ENCODE measurements around the gene CFAP58.

The CFAP58 gene

DNA sequence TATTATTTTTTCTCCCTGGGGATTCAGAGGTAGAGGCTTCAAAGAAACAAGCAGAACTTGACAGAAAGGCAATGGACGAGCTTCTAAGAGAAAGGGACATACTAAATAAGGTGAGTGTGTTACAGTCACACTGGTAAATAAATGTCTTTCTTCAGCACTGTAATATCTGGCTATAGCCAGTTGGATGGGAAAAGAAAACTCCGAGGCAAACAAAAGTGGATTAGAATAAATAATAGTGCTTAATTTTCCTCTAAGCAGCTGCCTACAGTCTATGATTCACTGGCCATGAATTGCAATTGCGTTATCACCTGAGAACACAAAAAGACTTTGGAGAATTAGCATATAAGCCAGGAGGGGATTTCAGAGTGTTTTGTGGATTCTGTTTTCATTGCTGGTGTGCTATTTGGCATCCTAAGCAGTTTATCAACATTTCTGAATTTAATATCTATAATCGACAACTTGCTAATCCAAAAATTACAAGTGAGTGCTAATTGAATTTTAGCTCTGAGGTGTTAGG is 23.2 kb downstream of the CFAP58 start:
- no peak for DNase-seq (ENCODE audit: low spot score)

DNA sequence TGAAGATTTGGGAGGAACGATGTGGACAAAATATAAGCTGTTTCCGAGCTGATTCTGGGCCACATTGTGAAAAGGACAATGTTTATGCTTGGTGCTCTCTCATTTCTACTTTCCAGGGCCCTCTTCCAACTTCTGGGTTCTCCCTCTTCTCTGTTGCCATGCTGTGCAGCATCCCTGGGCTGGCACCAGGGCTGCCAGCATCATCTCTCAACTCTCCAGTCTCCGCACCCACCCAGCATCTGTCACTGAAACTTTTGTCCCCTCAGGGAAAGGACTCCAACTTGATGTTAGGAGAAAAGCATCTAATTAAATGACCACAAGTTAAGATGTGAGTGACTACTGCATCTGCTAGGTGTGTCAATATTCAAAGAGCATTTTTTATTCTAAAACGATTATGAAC is 26.7 kb downstream of the CFAP58 start:
- DNase-seq (ENCODE audit: low spot score): no peak

GRCh38 chr10:104387130-104387888 is 33.7 kb downstream of the CFAP58 start:
- DNase-seq (ENCODE audit: low spot score): no peak

- no peak for DNase-seq (ENCODE audit: low spot score)
These were observed 35.2 kb downstream of the CFAP58 start for GRCh38 chr10:104388830-104389229.

DNA sequence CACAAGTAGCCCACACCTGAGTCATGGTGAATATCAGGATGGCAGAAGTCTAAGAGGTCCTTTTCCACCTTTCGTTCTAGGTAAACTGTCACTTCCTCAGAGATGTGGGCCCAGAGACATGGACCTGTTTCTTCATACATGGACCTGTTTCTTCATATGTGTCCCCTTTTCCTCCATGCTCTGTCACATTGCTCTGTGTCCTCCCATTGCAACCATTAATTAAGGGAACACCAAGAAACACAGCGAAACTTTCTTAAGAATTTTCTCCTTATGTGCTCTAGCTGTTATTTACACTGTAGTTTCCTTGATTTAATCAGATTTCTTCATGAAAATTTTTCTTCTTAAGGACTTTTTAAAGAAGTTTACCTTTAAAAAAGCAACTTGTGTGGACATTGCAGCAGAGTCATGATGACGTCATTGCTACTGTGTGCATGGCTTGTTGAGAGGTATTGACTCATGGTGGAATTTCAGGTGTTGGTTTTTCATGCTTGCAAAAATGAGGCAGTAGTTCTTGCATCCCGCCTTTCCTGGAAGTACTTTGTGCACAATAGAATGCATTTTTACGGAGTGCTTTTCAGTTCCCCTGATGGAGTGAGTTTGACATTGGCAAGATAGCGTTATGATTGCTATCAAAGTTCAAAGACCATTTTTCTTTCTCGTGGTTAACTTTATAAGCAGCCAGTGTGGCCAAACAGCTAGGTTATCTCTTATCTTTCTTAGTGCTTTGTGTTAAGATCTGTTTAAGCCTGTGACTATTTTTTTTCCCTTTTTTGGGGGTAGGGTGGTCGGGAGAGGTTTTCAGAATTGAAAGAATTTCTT is 37.7 kb downstream of the CFAP58 start:
- DNase-seq (ENCODE audit: low spot score): no peak

DNA sequence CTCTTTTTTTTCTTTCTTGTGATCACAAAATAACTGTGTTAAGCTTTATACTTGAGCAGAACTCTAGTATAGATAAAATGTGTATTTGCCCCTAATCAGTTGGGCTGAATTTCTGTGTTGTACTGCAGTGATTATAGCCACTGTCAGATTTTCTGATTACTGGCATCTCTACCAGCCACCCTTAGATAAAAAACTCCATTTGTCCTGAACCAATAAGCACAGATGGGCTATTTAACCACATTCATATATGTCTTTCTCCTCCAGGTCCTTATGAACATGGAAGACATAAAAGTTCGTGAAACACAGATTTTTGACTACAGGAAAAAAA is 38.3 kb downstream of the CFAP58 start:
- no peak for DNase-seq (ENCODE audit: low spot score)

DNA sequence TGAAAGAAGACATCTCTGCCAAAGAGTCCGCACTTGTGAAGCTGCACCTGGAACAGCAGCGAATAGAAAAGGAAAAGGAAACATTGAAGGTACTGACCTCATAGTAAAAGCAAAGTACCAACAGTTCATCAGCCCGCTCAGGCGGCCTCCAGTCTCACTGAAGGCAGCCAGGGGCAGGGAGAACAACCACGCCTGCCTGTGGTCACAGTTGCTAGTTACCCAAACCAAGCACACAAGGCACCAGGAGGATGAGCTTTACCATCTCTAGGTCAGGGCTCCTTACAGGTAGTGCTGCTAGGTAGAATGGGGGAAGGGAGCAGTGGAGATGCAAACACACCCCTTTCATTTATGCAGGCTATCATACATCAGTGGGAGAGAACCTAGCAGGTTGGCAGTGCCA is 39.8 kb downstream of the CFAP58 start:
- no peak for DNase-seq (ENCODE audit: low spot score)

GRCh38 chr10:104396581-104396980 is 42.9 kb downstream of the CFAP58 start:
- no peak for DNase-seq (ENCODE audit: low spot score)

- DNase-seq (ENCODE audit: low spot score): no peak
These were observed 50.0 kb downstream of the CFAP58 start for GRCh38 chr10:104403636-104404035.

GRCh38 chr10:104406715-104407650 is 53.4 kb downstream of the CFAP58 start:
- DNase-seq (ENCODE audit: low spot score): no peak

GRCh38 chr10:104413528-104413927 is 59.9 kb downstream of the CFAP58 start:
- DNase-seq (ENCODE audit: low spot score): no peak

- DNase-seq (ENCODE audit: low spot score): no peak
These were observed 62.0 kb downstream of the CFAP58 start for GRCh38 chr10:104415526-104416165.

DNA sequence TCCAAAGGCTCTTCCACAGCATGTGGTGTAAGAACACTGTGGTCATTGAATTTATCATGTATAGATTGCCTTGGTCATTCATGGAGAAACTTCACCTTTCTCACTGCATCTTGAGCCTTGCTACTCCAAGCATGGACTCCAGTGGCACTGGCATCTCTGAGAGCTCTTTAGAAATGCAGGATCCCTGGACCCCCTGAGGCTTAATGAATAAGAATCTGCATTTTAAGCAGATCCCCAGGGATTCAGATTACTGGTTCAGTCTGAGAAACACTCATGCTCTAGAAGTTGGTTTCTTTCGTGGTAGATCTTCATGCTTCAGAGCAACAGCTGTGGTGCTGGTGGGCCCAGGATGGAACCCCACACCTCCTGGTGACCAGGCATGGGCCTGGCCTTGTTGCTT is 63.2 kb downstream of the CFAP58 start:
- DNase-seq (ENCODE audit: low spot score): no peak

GRCh38 chr10:104417637-104418292 is 64.1 kb downstream of the CFAP58 start:
- no peak for DNase-seq (ENCODE audit: low spot score)

- DNase-seq (ENCODE audit: low spot score): no peak
These were observed 71.1 kb downstream of the CFAP58 start for GRCh38 chr10:104424719-104425118.

GRCh38 chr10:104427989-104428388 is 74.4 kb downstream of the CFAP58 start:
- no peak for DNase-seq (ENCODE audit: low spot score)

DNA sequence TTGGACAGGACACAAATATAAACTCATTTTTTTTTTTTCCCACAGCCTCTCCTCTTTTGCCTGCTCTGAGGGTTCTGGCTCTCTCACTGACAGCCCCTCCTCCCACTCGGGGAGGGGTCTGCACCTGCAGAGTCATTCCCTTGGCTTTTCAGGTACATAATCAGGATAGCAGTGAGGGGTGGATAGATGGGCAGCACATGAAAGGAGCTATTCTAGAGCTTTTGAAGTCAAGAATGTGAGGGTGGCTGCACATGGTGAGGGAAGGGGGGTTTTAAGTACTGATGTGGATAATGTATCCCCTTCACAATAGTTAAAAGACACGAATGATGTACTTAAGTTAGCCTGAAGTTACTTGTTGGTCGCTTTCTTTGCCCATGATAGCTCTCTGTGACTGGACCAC is 76.2 kb downstream of the CFAP58 start:
- no peak for DNase-seq (ENCODE audit: low spot score)

- DNase-seq (ENCODE audit: low spot score): no peak
These were observed 76.7 kb downstream of the CFAP58 start for GRCh38 chr10:104430360-104430759.

DNA sequence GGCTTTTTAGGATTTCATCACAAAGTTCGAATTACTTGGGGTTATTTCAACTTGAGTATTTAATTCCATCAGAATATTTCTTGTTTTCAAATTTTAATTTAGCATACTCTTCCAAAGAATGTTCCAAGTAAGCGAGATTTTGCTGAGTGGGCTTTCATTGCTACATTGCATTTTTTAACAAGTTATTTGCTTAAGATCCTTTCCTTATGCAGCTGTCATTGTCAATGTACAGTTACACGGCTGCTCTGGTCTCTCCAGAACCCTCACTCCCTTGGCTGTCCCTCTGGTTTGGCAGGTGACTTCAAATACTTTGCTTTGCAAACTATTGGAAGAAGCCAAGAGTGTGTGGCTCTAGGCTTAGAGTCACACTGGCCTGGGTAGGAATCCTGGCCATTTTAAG is 80.0 kb downstream of the CFAP58 start:
- DNase-seq (ENCODE audit: low spot score): no peak

DNA sequence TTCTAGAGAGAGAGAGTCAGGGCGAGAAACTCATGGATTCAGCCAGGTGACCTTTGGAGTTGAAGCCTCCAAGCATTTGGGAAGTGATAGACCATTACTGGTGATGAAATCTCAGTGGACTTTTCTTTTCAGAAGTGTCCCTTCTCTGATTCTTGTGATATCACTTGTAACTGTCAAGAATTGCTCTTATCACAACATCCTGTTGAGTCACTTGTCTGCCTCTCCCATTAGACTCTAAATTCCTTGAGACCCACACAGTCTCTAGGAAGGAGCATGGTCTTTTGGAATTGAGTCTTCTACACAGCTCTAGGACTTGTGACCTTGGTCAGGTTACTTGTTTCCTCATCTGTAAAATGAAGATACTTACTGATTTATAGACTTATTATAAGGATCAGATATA is 81.0 kb downstream of the CFAP58 start:
- no peak for DNase-seq (ENCODE audit: low spot score)

DNA sequence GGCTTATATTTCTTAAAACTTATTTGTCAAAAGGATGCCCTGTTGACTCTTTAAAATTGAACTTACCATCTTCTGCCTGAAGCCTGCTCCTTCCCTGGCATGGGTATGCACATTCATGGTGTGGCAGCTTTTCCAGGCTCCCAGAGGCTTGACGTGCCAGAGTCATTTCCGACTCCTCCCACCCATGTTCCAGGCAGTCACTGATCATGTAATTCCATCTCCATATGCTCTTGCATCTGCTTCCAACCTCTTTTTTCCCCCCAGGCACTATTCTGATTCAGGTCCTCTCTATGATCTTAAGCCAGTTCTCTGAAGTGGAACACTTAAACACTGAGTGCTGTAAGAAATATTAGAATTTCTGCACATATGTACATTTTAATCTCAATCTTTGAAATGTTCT is 82.2 kb downstream of the CFAP58 start:
- no peak for DNase-seq (ENCODE audit: low spot score)
